Suprapubic skin (tissue), 4 donors: ENCODE results near the gene NRF1.

ENCODE experiments used
- POLR2A ChIP-seq, 2 donors: fragments of 450-650 bp; IDR thresholded peaks; one replicate each; pipeline ENCODE4 v1.6.1; 2017; ENCODE audit warnings: antibody characterized with exemption in 2 of 2, mild to moderate bottlenecking in 2 of 2, moderate library complexity in 2 of 2
- POLR2AphosphoS5 ChIP-seq, 3 donors: sonication (generic); formaldehyde crosslinking; IDR thresholded peaks; one replicate each; pipeline ENCODE4 v1.6.1; 2017; ENCODE audit warnings: antibody characterized with exemption in 3 of 3

DNA sequence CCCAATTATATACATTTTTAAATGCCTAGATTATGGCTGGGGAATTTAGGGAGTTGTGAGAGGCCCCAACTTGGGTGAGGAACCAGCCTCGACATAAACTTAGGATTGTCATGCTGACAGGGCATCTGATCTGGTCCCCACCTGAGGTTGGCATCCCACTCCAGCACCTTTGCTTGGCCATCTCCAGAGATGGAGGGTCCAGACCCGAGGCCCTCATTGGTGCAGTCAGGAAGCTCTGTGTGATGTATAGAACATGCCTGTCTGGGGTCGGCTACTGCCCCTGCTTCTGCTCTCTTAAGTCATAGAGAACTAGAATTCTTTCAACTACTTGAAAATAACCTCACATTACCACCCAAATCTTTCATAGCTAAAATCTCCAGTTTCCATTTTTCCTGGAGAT, 153.8 kb downstream of the NRF1 start:
- TF ChIP-seq POLR2AphosphoS5 (IDR thresholded peaks at IDR 0.05) (no peak), POLR2A (IDR thresholded peaks at IDR 0.05) (no peak)
